ENCODE data around the gene SEPSECS. TPM values are rescaled to one million over a fixed set of nuclear protein-coding genes. Genes with fewer than 3 reads are reported as not detected.

SEPSECS gene
- total RNA-seq, 1 experiment from 2014 or later = 4.2 TPM

GRCh38 chr4:25080571-25080970, 79.7 kb downstream of the SEPSECS start:
- no peak overlapping the region for H2BK5ac ChIP-seq (ENCODE audit: insufficient read length, low read length)
- no peak overlapping the region for H4K91ac ChIP-seq (ENCODE audit: insufficient read length, low read depth, low read length)
- no peak overlapping the region for H3K9ac ChIP-seq (ENCODE audit: extremely low read depth, insufficient read length, low read length)
- H3K4me1 Mint-ChIP-seq = peaks cover 26 to 33% of the 10 kb centered on the region in 2 experiments
- peaks cover 8% of the 10 kb centered on the region for H3K27me3 Mint-ChIP-seq (ENCODE audit: low read depth)
- H3K27ac ChIP-seq (ENCODE audit: insufficient read length, low read depth, low read length) = no peak overlapping the region
- no peak overlapping the region for H3K18ac ChIP-seq (ENCODE audit: insufficient read length, low read depth, low read length)
- H3K56ac ChIP-seq (ENCODE audit: insufficient read length, low read depth, low read length) = no peak overlapping the region
- H3K4me3 Mint-ChIP-seq = no peak overlapping the region
- no CpG with 5 or more reads among the region's 1 CpG for WGBS (ENCODE audit: extremely low coverage, insufficient read length, low lambda C conversion rate)
- TF ChIP-seq CTCF (conservative IDR thresholded peaks at IDR 0.05) = no peak
- peaks cover 11 to 13% of the 10 kb centered on the region in 2 experiments for H3K9me3 Mint-ChIP-seq
- no peak overlapping the region for H3K4ac ChIP-seq (ENCODE audit: low read depth, low read length)
- no peak overlapping the region for H3K14ac ChIP-seq (ENCODE audit: insufficient read depth, low read length)
- H3K36me3 Mint-ChIP-seq (ENCODE audit: insufficient read depth in 1 of 3, low read depth in 3 of 3) = peaks cover 3 to 17% (median 11%) of the 10 kb centered on the region in 3 experiments
- no peak overlapping the region for H2BK12ac ChIP-seq (ENCODE audit: insufficient read length, low read depth, low read length)
- no peaks in the 10 kb centered on the region for H4K20me1 ChIP-seq (ENCODE audit: control insufficient read depth, insufficient read depth, insufficient read length)
- H3T11ph ChIP-seq (ENCODE audit: low read length) = no peak overlapping the region
- no peaks in the 10 kb centered on the region for H3K9me3 ChIP-seq (ENCODE audit: control insufficient read depth, low read depth, low read length)
- no peak overlapping the region for H2BK15ac ChIP-seq (ENCODE audit: low read depth, low read length)
- DNase-seq = no peak
- no peak overlapping the region for H3K27ac Mint-ChIP-seq
- H2BK20ac ChIP-seq (ENCODE audit: low read depth, low read length, poor library complexity, severe bottlenecking) = no peak overlapping the region
- no peaks in the 10 kb centered on the region for H3K79me1 ChIP-seq (ENCODE audit: insufficient read depth, low read depth, low read length, poor library complexity, severe bottlenecking)
- no peak overlapping the region for H4K5ac ChIP-seq (ENCODE audit: insufficient read length, low read depth, low read length)
- no peak overlapping the region for H2AK5ac ChIP-seq (ENCODE audit: insufficient read length, low read length)
- H3K23ac ChIP-seq (ENCODE audit: insufficient read length, low read depth, low read length) = no peak overlapping the region
- H2AFZ ChIP-seq (ENCODE audit: low read length) = no peak overlapping the region
- H3K23me2 ChIP-seq (ENCODE audit: insufficient read length, low read depth, low read length, poor library complexity, severe bottlenecking) = no peaks in the 10 kb centered on the region
- H3K4me1 ChIP-seq (ENCODE audit: insufficient read depth, low read length) = 0 out of 2 replicates have a peak, but pooled peaks cover under 1% of the 10 kb centered on the region
- no peaks in the 10 kb centered on the region for H3K27me3 ChIP-seq (ENCODE audit: insufficient read depth, low read length)
- no peak overlapping the region for H4K8ac ChIP-seq (replicated peaks; ENCODE audit: insufficient read length, low read depth, low read length)
- H3K79me2 ChIP-seq (ENCODE audit: insufficient read depth, low read length) = no peaks in the 10 kb centered on the region
- no peak overlapping the region for H3K4me2 ChIP-seq (ENCODE audit: insufficient read depth, insufficient read length, low read length)
- H2BK120ac ChIP-seq (ENCODE audit: low read depth, low read length, poor library complexity, severe bottlenecking) = no peak overlapping the region
